IMR-90 (cell line): ENCODE data around the gene MUCL3.
"Not testable (repeated sequence)": the region's sequence is repeated elsewhere in the genome, so short reads cannot be mapped to it uniquely, and the experiment has no call there.

Experiments
- CEBPB ChIP-seq: IDR thresholded peaks from 2 replicates; pipeline ENCODE4 v1.6.1; 2012; ENCODE audit warnings: low read depth, low read length, improper control_type of control experiment
- CHD1 ChIP-seq: IDR thresholded peaks from 2 replicates; pipeline ENCODE4 v1.6.1; 2012; ENCODE audit warnings: low read depth, low read length, improper control_type of control experiment
- CTCF ChIP-seq: conservative IDR thresholded peaks from 2 replicates; pipeline ENCODE4 v1.5.1; 2012; ENCODE audit warnings: mild to moderate bottlenecking, low read depth, low read length, improper control_type of control experiment
- FOS ChIP-seq: fragments of 150-350 bp; IDR thresholded peaks from 2 replicates; pipeline ENCODE4 v1.6.1; 2016; ENCODE audit warnings: low read depth, low read length
- MAFK ChIP-seq: IDR thresholded peaks from 2 replicates; pipeline ENCODE4 v1.6.1; 2012; ENCODE audit warnings: low read depth, low read length, improper control_type of control experiment
- MXI1 ChIP-seq: IDR thresholded peaks from 2 replicates; pipeline ENCODE4 v1.6.1; 2012; ENCODE audit warnings: low read depth, mild to moderate bottlenecking, low read length, moderate library complexity, borderline replicate concordance
- NFE2L2 ChIP-seq: fragments of 150-350 bp; IDR thresholded peaks from 2 replicates; pipeline ENCODE4 v1.6.1; 2016; ENCODE audit warnings: low read depth, mild to moderate bottlenecking, low read length
- POLR2A ChIP-seq: IDR thresholded peaks from 2 replicates; pipeline ENCODE4 v1.6.1; 2012; ENCODE audit warnings: mild to moderate bottlenecking, low read depth, low read length
- RFX5 ChIP-seq: IDR thresholded peaks from 2 replicates; pipeline ENCODE4 v1.8.0; 2012; ENCODE audit warnings: low read depth, mild to moderate bottlenecking, low read length, moderate library complexity
- SMC3 ChIP-seq: fragments of 150-350 bp; IDR thresholded peaks from 2 replicates; pipeline ENCODE4 v1.6.1; 2016; ENCODE audit warnings: low read depth, mild to moderate bottlenecking, antibody characterized with exemption, low read length, moderate library complexity
- USF2 ChIP-seq: fragments of 150-350 bp; IDR thresholded peaks from 2 replicates; pipeline ENCODE4 v1.6.1; 2017; ENCODE audit warnings: mild to moderate bottlenecking, antibody characterized with exemption, low read length, low read depth

- TF ChIP-seq CTCF, CHD1, MXI1, RFX5, FOS, POLR2A, MAFK, NFE2L2, CEBPB, USF2, SMC3: not testable (repeated sequence)
Observed at GRCh38 chr6:31000067-31000860, 59.5 kb downstream of the MUCL3 start.
